ENCODE data around the gene THAP5. TPM values are rescaled to one million over a fixed set of nuclear protein-coding genes. Genes with fewer than 3 reads are reported as not detected.
A peak's percentile ranks its signal among the peaks of the same experiment; 100 is the strongest.

Gene THAP5
- total RNA-seq, 1 experiment from 2014 or later = 39.1 TPM

DNA sequence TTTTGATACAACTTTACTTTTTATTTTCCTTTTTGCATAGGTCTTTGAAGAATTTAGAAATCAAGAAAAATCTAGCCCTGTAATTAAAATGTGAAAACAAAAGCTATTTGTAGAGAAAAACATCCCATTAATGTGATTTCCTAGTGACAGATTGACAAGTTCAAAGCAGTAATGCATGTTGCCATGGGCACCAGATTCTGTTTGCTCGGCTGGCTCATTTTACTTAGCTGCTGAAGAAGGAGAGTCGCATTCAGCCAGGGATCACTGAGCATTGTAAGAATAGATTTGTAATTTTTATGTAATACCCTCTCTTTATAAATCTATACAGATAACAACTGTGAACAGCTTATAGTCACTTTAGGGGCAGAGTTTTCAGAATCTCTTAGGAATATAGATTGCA lies 28.6 kb upstream of the THAP5 start:
- DNase-seq (ENCODE audit: low read depth in 1 of 2, low spot score in 2 of 2) = no peak
- no peak overlapping the region for H3K4me3 ChIP-seq
- H3K27me3 ChIP-seq (replicated peaks) = peaks cover 9% of the 10 kb centered on the region; the same call in 1 of the 2 replicates
- H3K36me3 ChIP-seq = no peaks in the 10 kb centered on the region
- no peaks in the 10 kb centered on the region for H3K9me3 ChIP-seq (replicated peaks)
- H3K27ac ChIP-seq = no peak overlapping the region
- H3K4me1 ChIP-seq (replicated peaks) = no peaks in the 10 kb centered on the region

DNA sequence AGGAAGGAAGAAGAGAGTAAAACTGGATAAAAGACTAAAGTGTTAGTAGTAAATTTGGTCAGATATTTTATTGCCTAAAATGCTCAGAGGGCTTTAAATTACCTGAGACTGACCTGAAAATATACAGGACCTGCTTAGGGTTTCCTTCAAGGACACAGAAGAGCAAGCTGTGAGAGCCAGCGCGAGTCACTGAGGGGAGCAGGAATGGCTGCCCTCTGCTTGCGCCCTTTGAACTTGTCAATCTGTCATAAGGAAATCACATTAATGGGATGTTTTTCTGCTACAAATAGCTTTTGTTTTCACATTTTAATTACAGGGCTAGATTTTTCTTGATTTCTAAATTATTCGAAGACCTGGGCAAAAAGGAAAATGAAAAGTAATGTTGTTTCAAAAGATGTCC lies 27.1 kb upstream of the THAP5 start:
- H3K4me3 ChIP-seq = no peak overlapping the region
- H3K4me1 ChIP-seq (replicated peaks) = no peaks in the 10 kb centered on the region
- no peak overlapping the region for H3K27ac ChIP-seq
- DNase-seq (ENCODE audit: low read depth in 1 of 2, low spot score in 2 of 2) = peak in 1 of 2 experiments; percentile 7
- no peaks in the 10 kb centered on the region for H3K36me3 ChIP-seq
- no peaks in the 10 kb centered on the region for H3K9me3 ChIP-seq (replicated peaks)
- H3K27me3 ChIP-seq (replicated peaks) = peaks cover 9% of the 10 kb centered on the region; the same call in 1 of the 2 replicates

DNA sequence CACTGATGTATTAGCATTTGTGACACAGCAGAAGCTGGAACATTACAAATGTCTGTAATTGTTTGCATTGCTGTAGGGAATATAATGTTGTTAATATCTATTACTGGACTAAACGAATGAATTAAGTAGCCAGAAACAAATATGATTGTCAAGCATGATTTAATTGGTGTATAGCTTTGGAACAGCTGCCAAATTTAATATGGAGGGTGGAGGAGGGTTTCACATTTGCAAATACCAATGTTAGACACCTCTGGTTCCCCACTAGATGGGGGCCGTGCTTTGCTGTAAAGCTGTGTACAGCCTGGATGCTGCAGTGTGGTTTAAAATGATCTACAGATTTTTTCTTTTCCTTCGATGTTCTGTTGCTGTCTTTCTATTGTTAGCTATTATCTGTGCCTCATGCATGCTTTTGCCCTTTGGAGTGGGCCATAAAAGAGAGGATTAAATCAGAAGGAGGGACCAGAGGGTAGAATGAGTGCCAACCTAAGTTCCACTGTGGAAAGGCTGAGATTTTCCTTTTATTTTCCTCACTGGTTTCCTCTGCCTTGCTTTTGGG lies 23.2 kb upstream of the THAP5 start:
- no peak for DNase-seq (ENCODE audit: low read depth in 1 of 2, low spot score in 2 of 2)
- H3K9me3 ChIP-seq (replicated peaks) = no peaks in the 10 kb centered on the region

DNA sequence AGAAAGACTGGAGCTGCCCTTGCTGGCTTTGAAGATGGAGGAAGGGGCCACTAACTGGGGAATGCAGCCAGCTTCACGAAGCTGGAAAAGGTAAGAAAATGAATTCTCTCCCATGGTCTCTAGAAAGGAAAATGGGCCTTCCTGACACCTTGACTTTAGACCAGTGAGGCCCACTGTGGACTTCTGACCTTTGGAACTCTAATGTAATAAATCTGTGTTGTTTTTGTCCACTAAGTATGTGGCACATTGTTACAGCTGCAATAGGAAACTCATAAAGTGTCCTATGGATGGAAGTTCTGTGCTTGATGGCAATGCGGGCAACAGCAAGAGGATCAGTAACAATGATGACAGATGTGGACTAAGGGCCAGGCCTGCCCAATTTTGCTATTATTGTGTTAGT lies 21.1 kb upstream of the THAP5 start:
- Histone ChIP-seq H3K27ac (no peak overlapping the region), H3K4me3 (no peak overlapping the region), H3K4me1 (replicated peaks) (no peaks in the 10 kb centered on the region), H3K9me3 (replicated peaks) (no peaks in the 10 kb centered on the region), H3K36me3 (no peaks in the 10 kb centered on the region), H3K27me3 (replicated peaks) (no peaks in the 10 kb centered on the region)
- DNase-seq (ENCODE audit: low read depth in 1 of 2, low spot score in 2 of 2) = no peak

More for the DNA sequence above, 23.2 kb upstream of the THAP5 start:
- Histone ChIP-seq H3K27me3 (replicated peaks) (no peaks in the 10 kb centered on the region), H3K4me1 (replicated peaks) (no peaks in the 10 kb centered on the region), H3K27ac (no peak overlapping the region), H3K36me3 (no peaks in the 10 kb centered on the region), H3K4me3 (no peak overlapping the region)

DNA sequence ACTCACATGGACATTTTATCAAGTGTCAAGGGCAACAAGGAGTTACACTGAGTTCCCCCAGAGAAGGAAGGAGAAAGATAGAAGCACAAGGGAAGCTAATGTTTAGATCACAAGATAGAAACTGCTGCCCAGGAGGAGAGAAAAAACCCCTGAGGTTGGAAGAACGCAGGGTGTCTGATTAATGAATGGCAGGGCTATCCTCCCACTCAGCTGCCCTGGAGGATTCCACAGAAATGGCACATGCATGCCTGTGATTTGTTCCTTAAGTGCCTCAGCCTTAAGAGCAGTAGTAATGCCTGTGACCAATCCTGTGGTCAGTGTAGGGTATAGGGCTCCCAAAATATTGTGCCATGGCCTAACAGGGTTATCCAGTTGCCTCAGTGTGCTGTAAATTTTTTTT lies 20.4 kb upstream of the THAP5 start:
- Histone ChIP-seq H3K9me3 (replicated peaks) (no peaks in the 10 kb centered on the region), H3K36me3 (no peaks in the 10 kb centered on the region), H3K4me3 (no peak overlapping the region), H3K27ac (no peak overlapping the region), H3K4me1 (replicated peaks) (no peaks in the 10 kb centered on the region), H3K27me3 (replicated peaks) (0 out of 2 replicates have a peak, but pooled peaks cover 4% of the 10 kb centered on the region)
- DNase-seq (ENCODE audit: low read depth in 1 of 2, low spot score in 2 of 2) = no peak

DNA sequence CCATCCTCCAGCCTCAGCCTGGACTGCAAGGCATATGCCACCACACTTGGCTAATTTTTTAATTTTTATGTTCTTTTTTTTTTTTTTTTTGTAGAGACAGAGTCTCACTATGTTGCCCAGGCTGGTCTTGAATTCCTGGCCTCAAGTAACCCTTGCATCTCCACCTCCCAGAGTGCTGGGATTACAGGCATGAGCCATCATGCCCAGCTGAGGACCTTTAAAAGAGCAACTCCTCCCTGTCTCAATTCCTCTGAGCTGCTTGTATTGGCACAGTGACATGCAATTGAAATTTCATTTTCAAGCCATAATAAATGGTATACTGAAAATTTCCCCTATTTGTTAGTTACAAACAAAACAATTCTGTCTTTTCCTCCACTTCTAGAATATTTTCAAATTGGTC lies 19.7 kb upstream of the THAP5 start:
- Histone ChIP-seq H3K9me3 (replicated peaks) (no peaks in the 10 kb centered on the region), H3K27me3 (replicated peaks) (0 out of 2 replicates have a peak, but pooled peaks cover 4% of the 10 kb centered on the region), H3K4me3 (no peak overlapping the region), H3K36me3 (no peaks in the 10 kb centered on the region), H3K27ac (no peak overlapping the region), H3K4me1 (replicated peaks) (no peaks in the 10 kb centered on the region)
- DNase-seq (ENCODE audit: low read depth in 1 of 2, low spot score in 2 of 2) = no peak

DNA sequence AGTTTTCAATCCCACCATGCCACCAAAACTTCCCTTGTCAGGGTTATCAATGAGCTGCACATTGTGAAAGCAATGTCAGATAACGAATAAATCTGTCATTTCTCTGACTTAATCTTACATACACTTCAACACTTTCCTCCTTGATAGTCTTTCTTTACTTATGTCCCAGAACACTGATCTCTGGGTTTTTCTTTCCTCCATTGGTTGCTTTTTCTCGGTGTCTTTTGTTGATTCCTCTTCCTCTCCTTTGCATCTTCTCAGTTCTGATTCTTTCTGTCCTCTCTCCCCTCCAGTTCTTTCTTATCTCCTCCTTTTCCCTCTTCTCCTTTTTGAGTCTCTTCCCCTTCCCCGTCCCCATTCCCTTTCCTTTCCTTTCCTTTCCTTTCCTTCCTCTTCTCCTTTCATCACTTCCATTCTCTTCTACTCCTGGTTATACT lies 16.8 kb upstream of the THAP5 start:
- Histone ChIP-seq H3K4me1 (replicated peaks) (no peaks in the 10 kb centered on the region), H3K36me3 (no peaks in the 10 kb centered on the region), H3K27ac (no peak overlapping the region), H3K27me3 (replicated peaks) (0 out of 2 replicates have a peak, but pooled peaks cover 4% of the 10 kb centered on the region), H3K4me3 (no peak overlapping the region), H3K9me3 (replicated peaks) (no peaks in the 10 kb centered on the region)
- no peak for DNase-seq (ENCODE audit: low read depth in 1 of 2, low spot score in 2 of 2)

DNA sequence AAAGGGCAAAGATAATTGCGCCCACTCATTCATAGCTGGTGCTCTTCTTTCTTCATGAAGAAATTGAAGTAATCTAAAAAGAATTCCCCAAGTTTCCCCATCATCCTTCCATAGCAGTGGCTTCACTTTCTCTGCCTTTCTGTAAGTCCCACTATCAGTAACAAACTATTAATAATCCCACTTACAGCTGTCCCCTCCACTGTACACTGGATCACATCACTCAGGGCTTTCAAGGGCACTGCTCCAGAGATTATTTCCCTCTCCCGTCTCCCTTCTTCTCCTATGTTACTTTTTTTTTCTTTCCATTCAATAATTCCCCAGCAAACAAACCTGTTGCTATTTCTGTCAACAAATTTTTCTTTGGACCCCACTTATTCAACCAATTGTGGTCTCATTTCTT lies 16.3 kb upstream of the THAP5 start:
- Histone ChIP-seq H3K27me3 (replicated peaks) (0 out of 2 replicates have a peak, but pooled peaks cover 4% of the 10 kb centered on the region), H3K4me3 (no peak overlapping the region), H3K36me3 (no peaks in the 10 kb centered on the region), H3K27ac (no peak overlapping the region), H3K9me3 (replicated peaks) (no peaks in the 10 kb centered on the region), H3K4me1 (replicated peaks) (no peaks in the 10 kb centered on the region)
- DNase-seq (ENCODE audit: low read depth in 1 of 2, low spot score in 2 of 2) = no peak

DNA sequence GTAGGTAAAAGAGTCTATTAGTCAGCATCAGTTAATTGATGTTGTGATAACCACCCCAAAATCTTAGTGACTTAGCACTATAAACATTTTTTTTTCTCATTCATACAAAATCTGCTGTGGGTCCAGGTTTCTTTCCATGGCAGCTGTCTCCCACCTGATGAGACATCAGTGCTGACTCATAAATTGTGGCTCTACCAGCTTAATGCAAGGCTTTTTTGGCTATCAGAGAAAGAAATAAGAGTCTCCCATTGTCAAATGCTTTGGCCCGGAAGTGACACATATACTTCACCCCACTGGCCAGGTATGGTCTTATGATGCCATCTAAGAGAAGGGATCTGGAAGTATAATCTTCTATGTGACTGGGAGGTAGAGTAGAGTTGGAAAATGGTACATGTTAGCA lies 14.7 kb upstream of the THAP5 start:
- H3K4me3 ChIP-seq = no peak overlapping the region
- H3K27me3 ChIP-seq (replicated peaks) = 0 out of 2 replicates have a peak, but pooled peaks cover 4% of the 10 kb centered on the region
- no peaks in the 10 kb centered on the region for H3K36me3 ChIP-seq
- no peak for DNase-seq (ENCODE audit: low read depth in 1 of 2, low spot score in 2 of 2)
- no peaks in the 10 kb centered on the region for H3K4me1 ChIP-seq (replicated peaks)
- no peak overlapping the region for H3K27ac ChIP-seq
- H3K9me3 ChIP-seq (replicated peaks) = no peaks in the 10 kb centered on the region

DNA sequence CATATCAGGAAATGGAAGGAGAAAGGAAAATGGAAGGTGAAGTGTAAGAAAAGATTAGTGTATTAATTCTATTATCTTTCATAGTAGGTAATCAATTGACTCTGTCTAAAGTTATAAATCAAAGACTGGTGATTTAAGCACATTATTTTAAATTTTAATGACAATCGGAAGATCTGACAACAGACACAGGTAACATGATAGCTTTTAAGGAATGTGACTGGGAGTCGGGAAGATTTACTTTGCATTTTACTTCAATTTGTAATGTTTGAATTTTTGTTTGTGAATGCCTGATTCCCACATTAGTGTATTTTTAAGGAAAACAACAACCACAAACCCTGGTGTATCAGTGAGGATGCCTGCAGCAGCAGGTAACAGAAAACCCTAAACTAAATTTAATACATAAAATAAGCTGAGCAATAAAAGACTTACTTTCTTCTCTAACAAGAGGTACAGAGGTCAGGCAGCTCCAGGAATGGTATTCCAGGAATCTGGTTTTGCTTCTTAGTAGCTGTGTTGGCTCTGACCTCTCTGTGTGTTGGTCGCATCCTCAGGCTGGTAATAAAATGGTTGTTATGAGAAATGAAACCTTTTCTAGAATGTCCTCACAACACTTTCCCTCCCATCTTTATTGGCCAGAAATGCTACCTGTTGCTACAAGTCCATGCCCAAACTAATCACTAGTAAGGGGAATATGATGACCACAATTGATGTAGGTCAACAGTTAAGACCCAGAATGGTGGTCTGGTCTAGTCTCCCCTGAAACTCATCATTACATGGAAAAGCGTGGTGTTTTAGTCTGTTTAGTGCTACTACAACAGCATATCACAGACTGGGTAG lies 12.4 kb upstream of the THAP5 start:
- no peak overlapping the region for H3K27ac ChIP-seq
- H3K9me3 ChIP-seq (replicated peaks) = no peaks in the 10 kb centered on the region
- no peaks in the 10 kb centered on the region for H3K36me3 ChIP-seq
- no peak for DNase-seq (ENCODE audit: low read depth in 1 of 2, low spot score in 2 of 2)
- no peaks in the 10 kb centered on the region for H3K4me1 ChIP-seq (replicated peaks)
- no peak overlapping the region for H3K4me3 ChIP-seq
- 0 out of 2 replicates have a peak, but pooled peaks cover 4% of the 10 kb centered on the region for H3K27me3 ChIP-seq (replicated peaks)

DNA sequence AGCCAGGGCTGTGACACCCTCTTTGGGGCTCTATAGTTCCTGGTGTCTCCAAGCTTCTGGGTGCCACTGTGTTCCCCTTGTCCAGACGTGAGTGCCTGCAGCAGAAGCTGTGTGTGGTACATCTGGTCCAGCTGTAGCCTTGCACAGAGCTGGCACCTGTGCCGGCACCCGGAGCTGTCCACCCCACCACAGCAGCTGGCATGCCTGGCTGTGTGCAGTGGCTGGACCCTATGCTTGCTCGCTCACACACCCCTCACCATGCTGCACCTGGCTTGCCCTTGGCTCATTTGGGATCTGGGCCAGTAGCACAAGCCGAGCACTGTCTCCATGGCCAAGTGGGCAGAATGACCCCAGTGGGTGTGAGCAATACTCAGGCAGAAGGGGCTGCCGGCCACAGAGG lies 10.8 kb upstream of the THAP5 start:
- no peak overlapping the region for H3K27ac ChIP-seq
- DNase-seq (ENCODE audit: low read depth in 1 of 2, low spot score in 2 of 2) = no peak

DNA sequence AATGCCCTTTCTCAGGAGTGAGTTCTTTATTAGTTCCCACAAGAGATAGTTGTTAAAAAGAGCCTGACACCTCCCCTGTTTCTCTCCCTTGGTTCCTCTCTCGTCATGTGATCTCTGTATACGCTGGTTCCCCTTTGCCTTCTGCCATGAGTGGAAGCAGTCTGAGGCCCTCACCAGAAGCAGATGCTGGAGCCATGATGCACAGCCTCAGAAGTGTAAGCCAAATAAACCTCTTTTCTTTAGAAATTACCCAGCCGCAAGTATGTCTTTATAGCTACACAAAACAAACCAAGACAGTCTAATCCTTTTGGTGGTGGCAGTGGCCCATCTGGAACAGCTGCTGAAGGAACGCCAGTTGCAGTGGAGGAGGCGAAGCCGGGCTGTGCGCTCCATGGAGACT lies 9.4 kb upstream of the THAP5 start:
- Histone ChIP-seq H3K27me3 (replicated peaks) (no peaks in the 10 kb centered on the region), H3K9me3 (replicated peaks) (no peaks in the 10 kb centered on the region), H3K36me3 (no peaks in the 10 kb centered on the region; the same call in 1 of the 2 replicates), H3K4me3 (no peak overlapping the region), H3K4me1 (replicated peaks) (no peaks in the 10 kb centered on the region), H3K27ac (no peak overlapping the region)
- no peak for DNase-seq (ENCODE audit: low read depth in 1 of 2, low spot score in 2 of 2)

More for the DNA sequence above, 10.8 kb upstream of the THAP5 start:
- Histone ChIP-seq H3K36me3 (no peaks in the 10 kb centered on the region), H3K9me3 (replicated peaks) (no peaks in the 10 kb centered on the region), H3K4me3 (no peak overlapping the region), H3K27me3 (replicated peaks) (0 out of 2 replicates have a peak, but pooled peaks cover 1% of the 10 kb centered on the region), H3K4me1 (replicated peaks) (no peaks in the 10 kb centered on the region)

DNA sequence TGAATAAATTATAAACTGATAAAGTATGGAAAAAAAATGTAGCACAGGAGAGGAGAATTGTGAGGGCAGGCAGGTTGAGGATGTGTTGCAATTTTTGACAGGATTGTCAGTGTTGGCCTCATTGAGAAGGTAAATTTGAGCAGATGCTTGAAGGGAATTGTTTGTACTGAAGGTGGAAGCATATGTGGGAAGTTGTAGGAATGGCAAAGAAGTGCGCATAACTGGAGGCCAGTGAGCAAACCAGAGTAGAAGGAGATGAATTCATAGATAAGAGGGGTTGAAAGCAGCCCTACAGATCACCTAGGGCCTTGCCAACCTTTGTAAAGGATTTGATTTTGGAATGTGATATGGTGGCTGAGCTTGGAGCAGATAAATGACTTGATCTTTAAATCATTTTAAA lies 6.6 kb upstream of the THAP5 start:
- Histone ChIP-seq H3K27me3 (replicated peaks) (no peaks in the 10 kb centered on the region), H3K27ac (no peak overlapping the region), H3K4me3 (no peak overlapping the region), H3K4me1 (replicated peaks) (no peaks in the 10 kb centered on the region), H3K9me3 (replicated peaks) (no peaks in the 10 kb centered on the region), H3K36me3 (peaks cover 3% of the 10 kb centered on the region)
- no peak for DNase-seq (ENCODE audit: low read depth in 1 of 2, low spot score in 2 of 2)

DNA sequence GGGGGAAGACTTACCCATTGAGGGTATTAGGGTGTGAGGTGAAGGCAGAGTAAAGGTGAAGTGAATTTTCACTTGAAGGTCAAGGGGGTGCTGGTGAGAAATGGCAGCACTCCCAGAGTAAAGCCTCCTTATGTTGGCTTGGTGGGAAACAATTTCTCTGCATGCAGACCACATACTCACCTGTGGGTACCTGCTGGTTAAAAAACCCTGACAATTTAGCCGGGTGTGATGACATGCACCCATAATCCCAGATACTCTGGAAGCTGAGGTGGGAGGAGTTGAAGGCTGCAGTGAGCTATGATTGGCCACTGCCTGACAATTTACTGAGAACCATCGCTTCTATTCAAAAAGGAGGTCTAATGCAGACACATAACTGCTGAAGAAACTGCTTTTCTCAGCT lies 5.7 kb upstream of the THAP5 start:
- Histone ChIP-seq H3K4me1 (replicated peaks) (no peaks in the 10 kb centered on the region), H3K27me3 (replicated peaks) (no peaks in the 10 kb centered on the region), H3K27ac (no peak overlapping the region), H3K36me3 (peaks cover 3% of the 10 kb centered on the region), H3K4me3 (no peak overlapping the region), H3K9me3 (replicated peaks) (no peaks in the 10 kb centered on the region)
- no peak for DNase-seq (ENCODE audit: low read depth in 1 of 2, low spot score in 2 of 2)
